HG03432 (cell line): Measurements from ENCODE around the gene COBLL1.
A peak's percentile ranks its signal among the peaks of the same experiment; 100 is the strongest.

Experiments
- ATAC-seq: cut with Tn5 transposase; IDR thresholded peaks from one replicate; pipeline ENCODE4 v1.9.1; 2021; ENCODE audit warnings: mild to moderate bottlenecking, moderate library complexity; ENCODE audit not compliant: unreplicated experiment

Gene COBLL1

DNA sequence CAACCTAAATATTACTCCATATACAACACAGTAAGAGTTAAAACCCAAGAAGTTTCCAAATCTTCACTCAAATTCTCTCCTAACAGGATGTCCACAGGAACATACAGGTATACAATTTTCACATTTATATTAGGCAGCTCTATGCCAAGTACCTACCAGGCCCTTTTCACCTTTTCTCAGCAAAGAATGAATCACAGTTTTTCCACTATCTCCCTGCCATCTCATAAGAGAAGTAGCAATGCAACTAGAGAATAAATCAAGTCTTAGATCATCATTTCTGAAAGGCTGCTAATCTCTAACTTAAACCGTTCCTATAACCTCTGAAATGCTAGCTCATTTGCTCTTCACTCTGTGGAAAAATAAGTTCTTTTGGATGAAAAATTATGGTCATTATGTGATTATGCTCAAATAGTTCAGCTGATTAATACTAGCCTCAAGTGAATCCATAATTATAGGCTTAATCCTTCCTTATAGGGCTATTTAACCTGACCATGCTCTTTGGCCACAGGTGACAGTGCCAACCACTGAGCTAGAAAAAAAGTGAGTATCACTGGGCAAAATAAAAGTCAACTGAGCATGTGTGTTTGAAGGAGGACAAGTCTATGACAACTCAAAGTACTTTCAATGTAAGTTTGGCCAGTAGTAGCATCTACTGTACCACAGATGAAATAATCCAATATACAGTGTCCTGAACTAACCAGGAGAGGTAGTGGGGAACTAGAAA, 79.7 kb downstream of the COBLL1 start:
- peak; percentile 2 for ATAC-seq

DNA sequence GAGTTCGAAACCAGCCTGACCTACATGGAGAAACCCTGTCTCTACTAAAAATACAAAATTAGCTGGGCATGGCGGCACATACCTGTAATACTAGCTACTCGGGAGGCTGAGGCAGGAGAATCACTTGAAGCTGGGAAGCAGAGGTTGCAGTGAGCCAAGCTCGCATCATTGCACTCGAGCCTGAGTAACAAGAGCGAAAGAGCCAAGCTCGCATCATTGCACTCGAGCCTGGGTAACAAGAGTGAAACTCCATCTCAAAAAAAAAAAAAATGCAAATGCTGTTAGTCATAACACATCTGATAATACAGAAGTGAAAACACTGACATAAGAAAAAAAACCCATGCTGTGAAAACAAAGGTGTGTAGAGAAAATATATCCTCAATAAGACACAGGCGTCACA, 80.4 kb downstream of the COBLL1 start:
- peak; percentile 100 for ATAC-seq

DNA sequence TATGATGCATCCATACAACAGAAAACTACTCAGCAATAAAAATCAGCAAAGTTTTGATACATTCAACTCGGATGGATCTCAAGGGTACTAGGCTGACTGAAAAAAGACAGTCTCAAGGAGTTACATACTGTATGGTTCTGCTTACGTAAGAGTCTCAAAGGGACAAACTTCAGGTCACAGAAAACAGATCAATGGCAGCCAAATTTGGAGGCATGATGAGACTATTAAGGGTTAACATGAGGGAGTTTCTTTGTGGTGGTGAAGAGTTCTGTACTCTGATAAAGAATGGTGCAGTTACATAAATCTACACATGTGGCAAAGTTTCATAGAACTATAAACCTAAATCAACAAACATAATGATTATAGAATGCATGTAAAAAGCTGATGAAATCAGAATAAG, 81.4 kb downstream of the COBLL1 start:
- ATAC-seq, result no peak

DNA sequence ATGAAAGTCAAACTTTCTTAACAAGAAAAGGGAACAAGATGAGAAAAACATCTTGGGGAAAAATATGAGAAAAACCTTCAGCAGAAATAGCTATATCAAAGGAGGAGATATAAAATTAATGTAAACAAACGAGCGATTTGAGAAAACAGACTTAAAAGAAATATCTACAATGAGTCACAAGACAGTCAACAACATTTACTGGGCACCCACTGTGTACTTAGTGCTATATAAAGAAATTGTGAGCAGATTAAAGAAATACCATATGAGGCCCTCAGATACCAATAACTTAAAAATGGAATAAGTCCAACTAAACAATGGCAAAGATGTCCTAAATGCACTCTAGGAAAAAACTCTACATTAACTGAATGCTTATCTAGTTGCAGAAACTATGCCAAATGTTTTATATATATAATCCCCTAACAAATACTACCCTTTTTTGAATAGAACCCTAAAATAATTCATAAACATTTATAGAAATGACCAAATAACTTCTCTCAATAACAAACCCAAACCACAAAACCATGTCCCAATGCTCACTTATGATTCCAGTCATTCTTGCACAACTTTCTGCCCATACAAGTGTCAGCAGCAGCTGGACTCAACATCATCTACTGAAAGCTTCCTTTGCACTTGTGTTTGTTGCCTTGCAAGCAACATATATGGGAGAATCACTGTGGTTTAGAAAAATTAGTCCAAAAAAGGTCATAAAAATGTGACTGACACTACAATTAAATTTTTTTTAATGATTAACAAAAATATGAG, 83.5 kb downstream of the COBLL1 start:
- no peak for ATAC-seq

GRCh38 chr2:164756773-164757172, 84.8 kb downstream of the COBLL1 start:
- no peak for ATAC-seq

DNA sequence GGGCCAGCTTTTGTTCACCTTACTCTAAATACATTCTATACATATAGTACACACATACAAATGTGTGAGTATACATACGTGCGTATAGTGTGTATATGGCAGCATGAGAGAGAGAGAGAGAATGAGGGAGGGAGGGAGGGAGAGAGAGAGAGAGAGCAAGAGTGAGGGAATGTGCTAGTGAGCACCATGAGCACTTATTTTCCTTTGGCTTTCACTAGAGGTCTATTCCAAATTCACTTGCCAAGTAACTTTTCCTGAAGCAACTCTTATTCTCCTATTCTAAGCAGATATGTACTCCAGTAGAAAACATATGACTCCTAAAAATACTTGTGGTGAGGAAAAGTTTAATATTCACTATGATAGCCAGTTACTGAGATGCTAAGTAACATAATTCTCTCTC, 85.7 kb downstream of the COBLL1 start:
- no peak for ATAC-seq

DNA sequence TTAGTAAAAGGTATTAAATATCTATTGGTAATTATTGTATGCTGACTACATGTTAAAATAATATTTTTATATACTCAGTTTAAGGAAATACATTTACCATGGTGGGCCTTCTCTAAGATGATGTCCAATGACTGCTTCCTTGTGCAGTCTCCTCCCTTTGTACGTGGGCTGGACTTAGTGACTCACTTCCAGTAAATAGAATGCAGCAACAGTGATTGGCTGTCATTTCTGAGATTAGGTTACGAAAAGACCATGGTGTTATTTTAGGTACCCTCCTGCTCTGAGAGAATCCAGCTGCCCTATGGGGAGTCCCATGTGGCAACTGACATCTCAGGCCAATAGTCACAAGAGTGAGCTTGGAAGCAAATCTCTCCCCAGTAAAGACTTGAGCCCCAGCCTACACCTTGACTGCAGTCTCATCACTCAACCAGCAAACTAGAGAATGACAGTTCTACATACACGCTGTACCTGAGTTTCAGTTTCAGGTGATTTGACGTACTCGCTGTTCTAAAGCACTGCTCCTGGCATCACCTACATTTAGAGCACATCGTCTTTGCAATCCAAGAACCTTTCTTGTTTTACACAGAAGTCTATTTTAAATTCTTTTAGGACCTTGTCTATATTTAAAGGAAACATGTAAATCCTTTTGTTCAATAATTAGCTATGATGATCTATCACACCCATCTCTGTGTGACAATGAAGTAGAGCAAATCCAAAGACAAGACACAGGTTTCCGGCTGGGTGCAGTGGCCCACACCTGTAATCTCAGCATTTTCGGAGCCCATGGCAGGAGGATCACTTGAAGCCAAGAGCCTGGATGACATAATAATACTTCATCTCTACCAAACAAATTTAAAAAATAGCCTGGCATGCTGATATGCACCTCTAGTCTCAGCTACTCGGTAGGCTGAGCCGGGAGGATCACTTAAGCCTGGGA, 87.2 kb downstream of the COBLL1 start:
- peak; percentile 41 for ATAC-seq

GRCh38 chr2:164752956-164753355, 88.7 kb downstream of the COBLL1 start:
- ATAC-seq, result no peak

- ATAC-seq, result no peak
Observed at GRCh38 chr2:164747783-164748433, 93.7 kb downstream of the COBLL1 start.

- no peak for ATAC-seq
Observed at GRCh38 chr2:164747140-164747539, 94.5 kb downstream of the COBLL1 start.

DNA sequence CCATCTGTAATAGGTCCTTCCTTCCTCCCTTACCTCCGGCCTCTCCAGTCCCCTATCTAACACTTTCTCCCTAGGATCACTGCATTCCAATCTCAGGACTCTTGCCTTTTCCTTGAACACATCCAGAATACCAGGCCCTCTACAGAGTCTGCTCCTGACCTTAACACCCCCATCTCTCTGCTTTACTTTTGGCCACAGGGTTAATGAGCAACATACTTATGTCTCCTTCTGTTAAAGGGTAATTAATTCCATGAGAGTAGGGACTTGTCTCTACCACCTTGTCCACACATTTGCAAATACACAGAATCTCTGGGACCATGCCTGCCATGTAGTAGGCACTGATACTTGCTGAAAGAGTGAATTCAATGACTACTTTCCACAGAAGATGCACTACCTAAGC, 94.9 kb downstream of the COBLL1 start:
- ATAC-seq, result no peak

DNA sequence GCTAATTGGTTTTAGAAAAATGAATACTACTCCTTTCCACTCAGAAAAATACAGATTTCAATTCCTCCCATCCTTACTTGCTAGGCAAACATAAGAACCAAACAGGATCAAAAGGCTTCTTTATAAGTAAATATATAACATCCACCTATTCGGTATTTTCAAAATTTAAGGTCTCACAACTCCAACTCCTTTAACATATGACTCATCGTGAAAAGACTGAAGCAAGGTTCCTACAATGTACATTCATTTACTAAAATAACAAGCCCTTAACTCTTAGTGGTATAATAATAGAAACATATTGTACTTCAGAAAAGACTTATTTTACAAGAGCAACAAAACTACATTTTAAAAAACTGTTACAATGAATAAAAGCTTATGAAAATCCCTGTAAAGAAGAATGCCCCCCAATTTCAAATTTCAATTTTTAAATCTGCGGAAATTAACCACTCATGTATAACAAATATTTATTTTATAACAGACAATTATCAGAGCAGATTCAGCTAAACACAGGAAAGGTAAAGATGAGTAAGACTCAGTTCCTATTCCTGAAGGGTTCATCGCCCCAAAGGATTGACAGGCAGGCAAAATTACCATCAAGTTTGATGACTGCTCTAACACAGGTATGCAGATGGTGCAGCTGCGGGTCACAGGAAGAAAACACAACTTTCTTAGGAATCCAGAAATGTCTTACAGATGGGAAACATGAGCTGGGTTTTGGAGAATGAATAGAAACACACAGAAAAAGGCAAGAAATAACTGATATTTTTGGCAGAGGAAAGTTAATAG, 96.4 kb downstream of the COBLL1 start:
- no peak for ATAC-seq

DNA sequence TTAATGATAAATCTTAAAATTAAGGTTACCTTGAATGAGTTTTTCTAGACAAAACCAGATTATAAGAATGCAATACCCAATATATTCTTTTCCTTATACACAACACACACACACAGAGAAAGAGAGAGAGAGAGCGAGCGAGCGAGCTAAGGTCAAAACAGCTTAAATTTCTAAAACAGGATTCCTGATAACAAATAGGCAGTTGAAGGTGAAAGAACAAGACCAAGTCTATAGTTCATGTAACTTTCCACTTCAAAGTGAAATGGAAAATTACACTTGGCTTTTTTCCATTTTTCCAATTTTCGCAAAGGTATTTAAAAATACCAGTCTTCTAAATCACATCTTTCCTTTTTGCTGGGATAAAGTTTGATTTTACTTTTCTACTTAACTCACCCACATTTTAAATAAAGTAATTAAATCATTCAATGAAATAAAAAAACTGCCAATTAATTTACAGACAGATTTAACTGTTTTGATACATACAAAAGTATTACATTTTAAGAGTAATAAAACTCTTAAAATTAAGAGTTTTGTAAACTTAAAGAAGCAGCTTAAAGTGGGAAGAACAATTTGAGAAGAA, 98.8 kb downstream of the COBLL1 start:
- no peak for ATAC-seq

- no peak for ATAC-seq
Observed at GRCh38 chr2:164739966-164740365, 101.7 kb downstream of the COBLL1 start.

DNA sequence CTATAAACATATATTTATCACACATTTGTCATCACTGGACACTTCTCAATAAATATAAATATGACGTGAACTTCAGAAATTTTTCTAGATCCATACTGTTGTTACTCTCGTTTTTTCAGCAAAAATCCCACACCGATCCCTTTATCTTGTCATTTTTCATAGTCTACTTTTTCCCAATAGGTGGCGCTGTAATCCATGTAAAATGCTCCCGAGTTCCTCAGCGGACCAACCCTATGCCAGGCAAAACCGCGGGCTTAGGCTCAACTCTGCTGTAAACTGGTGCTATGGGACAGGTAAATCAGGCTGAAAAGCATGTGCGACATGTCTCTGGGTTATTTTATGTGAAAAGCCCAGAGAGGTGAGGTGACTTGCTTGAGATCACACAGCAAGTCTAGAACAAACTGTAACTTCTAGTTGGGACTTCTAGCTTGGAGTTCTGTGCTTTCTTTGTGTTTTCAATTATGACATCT, 104.0 kb downstream of the COBLL1 start:
- ATAC-seq, result peak; percentile 81

- ATAC-seq, result no peak
Observed at GRCh38 chr2:164735309-164735919, 106.2 kb downstream of the COBLL1 start.

DNA sequence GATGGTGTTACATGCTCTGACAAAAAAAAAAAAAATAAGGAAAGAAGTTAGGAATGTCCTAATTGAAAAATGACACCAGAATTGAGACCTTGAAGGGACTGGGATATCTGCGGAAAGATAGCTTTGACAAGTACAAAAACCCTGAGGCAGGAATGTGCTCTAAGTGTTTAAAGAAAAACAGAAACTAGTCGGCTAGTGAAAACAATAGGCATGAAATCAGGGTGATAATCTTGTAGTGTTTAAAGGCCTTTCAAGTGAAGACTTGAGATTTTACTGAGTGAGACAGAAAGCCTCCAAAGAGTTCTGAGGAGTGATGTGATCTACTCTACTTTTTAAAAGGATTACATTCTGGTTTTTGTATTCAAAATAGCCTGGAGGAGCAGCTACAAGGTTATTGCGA, 107.4 kb downstream of the COBLL1 start:
- no peak for ATAC-seq

GRCh38 chr2:164725542-164725941, 116.1 kb downstream of the COBLL1 start:
- no peak for ATAC-seq
